ENCODE measurements around the gene CCL13. TPM values are rescaled to one million over a fixed set of nuclear protein-coding genes. Genes with fewer than 3 reads are reported as not detected.

Gene CCL13
- total and polyA plus RNA-seq, 10 of the 15 experiments (the other 5 are each of a cell fraction or from before 2014, with no cell fraction given), result not detected

DNA sequence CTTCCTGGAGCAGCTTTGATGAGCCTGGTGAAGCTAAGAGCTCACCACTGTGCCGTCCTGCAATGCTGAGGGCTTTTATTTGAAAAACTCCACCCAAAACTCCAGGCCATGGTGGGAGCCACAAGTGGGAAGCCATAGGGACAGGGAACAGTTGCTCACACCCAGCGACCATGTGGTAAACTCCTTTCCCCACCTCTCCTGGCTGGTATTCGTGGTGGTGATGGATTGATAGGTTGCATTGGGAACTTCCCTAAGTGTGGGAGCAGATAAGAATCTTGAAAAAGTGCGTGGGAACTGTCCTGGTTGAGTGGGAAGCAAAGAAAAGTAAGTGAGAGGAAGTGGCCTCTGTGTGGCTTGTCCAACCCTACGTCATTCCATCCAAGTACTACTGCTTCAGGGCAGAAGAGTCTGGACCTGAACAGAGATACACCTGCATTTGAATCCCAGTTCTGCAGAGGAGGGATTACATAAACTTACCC, 6.9 kb downstream of the CCL13 start, which contains the start of gene CCL1:
CCL1 (minus strand) TSS at position 51 of the 479 bp plus-strand sequence. CDS start 72 bp downstream, outside the sequence.
- no peak within 1 kb of the TSS for H2AFZ ChIP-seq (ENCODE audit: control insufficient read depth, low read depth, low read length)
- no peaks in the 10 kb centered on the region for H3K79me2 ChIP-seq (ENCODE audit: control insufficient read depth, insufficient read depth, low read length)
- FAIRE-seq (no peak), DNase-seq (ENCODE audit: low read depth, low spot score) (no peak), ATAC-seq (no peak)
- peaks cover 2 to 18% of the 10 kb centered on the region in 2 experiments for H3K27me3 ChIP-seq (replicated peaks in 1 of 2; ENCODE audit: control insufficient read depth in 2 of 2, insufficient read depth in 2 of 2, low read length in 1 of 2)
- in situ Hi-C loops (cut with MboI), result loop anchor here (5.0 kb wide), 1 partner anchor 161 kb away; no protein-coding TSS in a partner anchor
- no peak within 1 kb of the TSS for H3K9ac ChIP-seq (ENCODE audit: control insufficient read depth, insufficient read depth, low read length)
- ChIA-PET SMC1A (ENCODE audit: uncharacterized antibody, unreplicated experiment) (interaction anchor here (0.6 to 4.1 kb wide), 7 partner anchors 9 to 192 kb away, joined by 3 to 80 read pairs (median 12); no protein-coding TSS in a partner anchor), CTCF (interaction anchor here (1.6 to 8.8 kb wide), 12 partner anchors 8 to 204 kb away, joined by 4 to 264 read pairs (median 28); partner anchors contain the start of gene CCL13), POLR2A (interaction anchor here (1.4 kb wide), 1 partner anchor 8 kb away, joined by 3 read pairs; no protein-coding TSS in a partner anchor), RAD21 (ENCODE audit: unreplicated experiment) (interaction anchor here (1.1 to 6.0 kb wide), 4 partner anchors 8 to 160 kb away, joined by 3 to 83 read pairs (median 5); no protein-coding TSS in a partner anchor)
- H3K4me1 ChIP-seq (ENCODE audit: control insufficient read depth, insufficient read depth, low read length), result peaks cover 3% of the 10 kb centered on the region; the same call in 1 of the 2 replicates
- H3K4me2 ChIP-seq (ENCODE audit: control insufficient read depth, insufficient read depth), result no peak within 1 kb of the TSS
- WGBS (ENCODE audit: insufficient coverage, insufficient replicate concordance, low lambda C conversion rate, missing lambda C conversion rate), result 16% methylated on average over 5 of the region's 5 CpGs
- BruUV-seq (replicated peaks), result no TSS peak
- no peaks in the 10 kb centered on the region for H3K9me3 ChIP-seq (replicated peaks; ENCODE audit: control insufficient read depth, insufficient read depth, low read length)
- no peaks in the 10 kb centered on the region for H3K36me3 ChIP-seq (ENCODE audit: control insufficient read depth in 2 of 2, insufficient read depth in 2 of 2, low read length in 1 of 2)
- H3K4me3 ChIP-seq, result no peak within 1 kb of the TSS
- H3K27ac ChIP-seq (ENCODE audit: control insufficient read depth, insufficient read depth), result no peak within 1 kb of the TSS
- TF ChIP-seq CBX3 (IDR thresholded peaks at IDR 0.05; ENCODE audit: borderline replicate concordance, low read depth), result no peak
- TF ChIP-seq, protein P1, sequence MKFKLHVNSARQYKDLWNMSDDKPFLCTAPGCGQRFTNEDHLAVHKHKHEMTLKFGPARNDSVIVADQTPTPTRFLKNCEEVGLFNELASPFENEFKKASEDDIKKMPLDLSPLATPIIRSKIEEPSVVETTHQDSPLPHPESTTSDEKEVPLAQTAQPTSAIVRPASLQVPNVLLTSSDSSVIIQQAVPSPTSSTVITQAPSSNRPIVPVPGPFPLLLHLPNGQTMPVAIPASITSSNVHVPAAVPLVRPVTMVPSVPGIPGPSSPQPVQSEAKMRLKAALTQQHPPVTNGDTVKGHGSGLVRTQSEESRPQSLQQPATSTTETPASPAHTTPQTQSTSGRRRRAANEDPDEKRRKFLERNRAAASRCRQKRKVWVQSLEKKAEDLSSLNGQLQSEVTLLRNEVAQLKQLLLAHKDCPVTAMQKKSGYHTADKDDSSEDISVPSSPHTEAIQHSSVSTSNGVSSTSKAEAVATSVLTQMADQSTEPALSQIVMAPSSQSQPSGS (IDR thresholded peaks at IDR 0.05; ENCODE audit: low read length), result no peak
- TF ChIP-seq SPI1 (IDR thresholded peaks at IDR 0.05; ENCODE audit: borderline replicate concordance, insufficient read depth, low read depth, low read length), result peak; percentile 15; the same call in 1 of the 2 replicates
- TF ChIP-seq, protein P2, sequence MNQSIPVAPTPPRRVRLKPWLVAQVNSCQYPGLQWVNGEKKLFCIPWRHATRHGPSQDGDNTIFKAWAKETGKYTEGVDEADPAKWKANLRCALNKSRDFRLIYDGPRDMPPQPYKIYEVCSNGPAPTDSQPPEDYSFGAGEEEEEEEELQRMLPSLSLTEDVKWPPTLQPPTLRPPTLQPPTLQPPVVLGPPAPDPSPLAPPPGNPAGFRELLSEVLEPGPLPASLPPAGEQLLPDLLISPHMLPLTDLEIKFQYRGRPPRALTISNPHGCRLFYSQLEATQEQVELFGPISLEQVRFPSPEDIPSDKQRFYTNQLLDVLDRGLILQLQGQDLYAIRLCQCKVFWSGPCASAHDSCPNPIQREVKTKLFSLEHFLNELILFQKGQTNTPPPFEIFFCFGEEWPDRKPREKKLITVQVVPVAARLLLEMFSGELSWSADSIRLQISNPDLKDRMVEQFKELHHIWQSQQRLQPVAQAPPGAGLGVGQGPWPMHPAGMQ (IDR thresholded peaks at IDR 0.05; ENCODE audit: borderline replicate concordance), result no peak
- TF ChIP-seq SMC3 (IDR thresholded peaks at IDR 0.05; ENCODE audit: borderline replicate concordance, low read length), result no peak
- no peak for TF ChIP-seq RCOR1 (conservative IDR thresholded peaks at IDR 0.05; ENCODE audit: low read depth, low read length)
- no peak for TF ChIP-seq CBFB (IDR thresholded peaks at IDR 0.05; ENCODE audit: low read depth)
- TF ChIP-seq TCF3 (IDR thresholded peaks at IDR 0.05; ENCODE audit: borderline replicate concordance, insufficient read depth, low read depth, low read length), result no peak
- intact Hi-C loops (cut with micrococcal nuclease; ENCODE audit: unreplicated experiment), result no loop called here
- H4K20me1 ChIP-seq (ENCODE audit: control insufficient read depth, insufficient read depth), result no peaks in the 10 kb centered on the region

Data from GM12878 (cell line).